HG03457 (cell line): ENCODE data around the gene GSE1.

Experiments
- ATAC-seq: cut with Tn5 transposase; IDR thresholded peaks from one replicate; pipeline ENCODE4 v1.9.1; 2021; ENCODE audit warnings: moderate number of reproducible peaks; ENCODE audit not compliant: unreplicated experiment

Gene GSE1

GRCh38 chr16:85718153-85718477 lies 105.0 kb downstream of the GSE1 start:
- no peak for ATAC-seq

DNA sequence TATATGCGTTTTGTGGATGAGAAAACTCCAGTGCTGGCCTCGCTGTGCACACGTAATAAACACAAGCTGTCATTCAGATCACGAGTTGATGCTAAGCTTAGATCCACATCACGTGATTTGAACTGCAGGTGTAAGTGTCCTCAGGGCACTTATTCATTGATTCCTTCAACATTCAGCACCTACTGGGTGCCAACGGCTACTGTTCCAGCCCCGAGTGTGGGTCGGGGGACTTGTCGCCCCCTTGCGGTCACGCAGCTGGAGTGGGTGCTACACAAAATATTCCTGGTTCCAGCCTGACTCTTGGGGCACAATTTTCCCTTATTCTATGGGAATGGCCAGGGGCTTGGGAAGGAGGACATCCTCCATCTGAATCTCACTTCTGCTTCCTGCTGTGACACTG lies 105.6 kb downstream of the GSE1 start:
- ATAC-seq, result no peak

- ATAC-seq, result no peak
Measured at GRCh38 chr16:85719605-85720301, 106.6 kb downstream of the GSE1 start.

- no peak for ATAC-seq
Measured at GRCh38 chr16:85720302-85720637, 107.1 kb downstream of the GSE1 start.

DNA sequence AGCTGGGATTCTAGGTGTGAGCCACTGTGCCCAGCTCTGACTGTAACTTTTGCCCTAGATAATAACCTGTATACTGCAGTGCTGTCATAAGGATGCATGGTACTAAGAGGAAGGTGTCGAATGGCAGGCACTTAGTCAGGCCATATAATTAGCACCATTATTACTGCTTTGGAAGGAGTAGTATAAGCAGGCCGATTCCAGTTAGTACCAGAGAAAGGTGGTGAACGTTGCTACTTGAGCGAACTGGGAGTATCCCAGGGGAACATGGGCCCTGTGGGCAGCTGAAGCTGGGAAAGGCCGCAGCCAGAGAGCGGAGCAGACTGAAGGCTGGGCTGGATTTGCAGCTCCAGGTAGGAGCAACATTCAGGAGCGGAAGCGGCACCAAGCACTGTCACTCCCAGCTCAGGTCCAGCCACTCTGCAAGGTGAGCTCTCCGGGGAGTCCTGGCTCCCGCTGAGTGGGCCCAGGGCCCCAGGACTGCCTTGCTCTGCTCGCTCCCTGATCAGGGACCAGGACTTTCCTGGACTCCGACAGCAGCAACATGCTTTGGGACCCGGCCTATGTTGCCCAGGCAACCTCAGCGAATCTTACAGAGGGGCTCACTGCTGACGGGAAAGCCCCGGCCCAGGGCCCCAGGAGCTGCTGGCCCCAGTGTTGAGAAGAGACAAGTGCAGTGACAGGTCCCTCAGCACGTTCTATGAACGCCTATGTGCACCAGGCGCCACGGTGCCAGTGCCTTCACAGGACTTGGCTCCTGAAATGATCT lies 109.2 kb downstream of the GSE1 start:
- no peak for ATAC-seq

- no peak for ATAC-seq
Measured at GRCh38 chr16:85724126-85724879, 111.2 kb downstream of the GSE1 start.

- no peak for ATAC-seq
Measured at GRCh38 chr16:85724936-85725335, 111.8 kb downstream of the GSE1 start.
